Body of pancreas (tissue), 4 donors: Measurements from ENCODE around the gene SLC7A1. TPM values are rescaled to one million over a fixed set of nuclear protein-coding genes. Genes with fewer than 3 reads are reported as not detected.

ENCODE experiments used
- ATAC-seq: fragments of 150-250 bp; one replicate; pipeline ENCODE4 v1.9.1; 2016
- DNase-seq, 4 donors: peaks; one replicate each; pipeline ENCODE4 v3.0.0-alpha.2; 2019
- H3K27ac ChIP-seq, 4 donors: fragments of 200-600 bp; sonication (generic); 1 replicate in 3 of 4; 2 replicates in 1 of 4; pipeline versions ENCODE4 v1.5.1 to v1.6.1; 2016 to 2019; ENCODE audit warnings: mild to moderate bottlenecking in 1 of 4, mixed read lengths in 1 of 4, moderate library complexity in 1 of 4
- H3K27me3 ChIP-seq, 2 donors: fragments of 200-600 bp; sonication (generic); one replicate each; pipeline ENCODE4 v1.6.0; 2016; ENCODE audit warnings: mild to moderate bottlenecking in 1 of 2
- H3K36me3 ChIP-seq, 2 donors: fragments of 200-600 bp; sonication (generic); replicated peaks in 1 of 2; 2 replicates each; pipeline ENCODE4 v1.5.1; 2016; ENCODE audit warnings: low read depth in 2 of 2; ENCODE audit not compliant: insufficient read depth in 1 of 2
- H3K4me1 ChIP-seq: fragments of 200-600 bp; sonication (generic); one replicate; pipeline ENCODE4 v1.6.0; 2016
- H3K4me3 ChIP-seq, 2 donors: fragments of 200-600 bp; sonication (generic); 1 replicate in 1 of 2; 2 replicates in 1 of 2; pipeline ENCODE4 v1.5.1; 2016 to 2019
- H3K9me3 ChIP-seq, 3 donors: fragments of 200-600 bp; sonication (generic); 1 replicate in 2 of 3; 2 replicates in 1 of 3; pipeline ENCODE4 v1.5.1; 2016
- CTCF ChIP-seq, 7 experiments: fragments of 450-650 bp in 4 of 7; fragments of 200-600 bp in 3 of 7; sonication (generic) in 3 of 7; IDR thresholded peaks; one replicate each; pipeline ENCODE4 v1.5.1; 2016 to 2019; ENCODE audit warnings: antibody characterized with exemption in 7 of 7
- POLR2A ChIP-seq, 3 donors: fragments of 450-650 bp; IDR thresholded peaks; one replicate each; pipeline ENCODE4 v1.6.1; 2016; ENCODE audit warnings: antibody characterized with exemption in 3 of 3, mild to moderate bottlenecking in 2 of 3
- WGBS, 2 donors: methylation state at CpG; one replicate each; pipeline ENCODE4 v1.1.5; 2017; 5-methylcytosine and 5-hydroxymethylcytosine counted together
- intact Hi-C: fragments of 100-400 bp; cut with DNase I; formaldehyde crosslinking; loops from one replicate; pipeline ENCODE4 v1.15.1; 2023
- total RNA-seq, 2 donors: library from RNA; depleted of rRNA; stranded (reverse); fragments of >200 nt; gene quantifications; one replicate each; pipeline ENCODE4 v1.1.0, GENCODE V29; 2016

The SLC7A1 gene
- total RNA-seq, 2 donors from 2014 or later: 15.3 to 30.3 TPM

GRCh38 chr13:29621051-29621800 is 25.7 kb upstream of the SLC7A1 start:
- no peak for ATAC-seq
- DNase-seq: no peak
- no peak overlapping the region for H3K4me3 ChIP-seq
- H3K9me3 ChIP-seq: peaks cover 0 to 3% (median 0%) of the 10 kb centered on the region in 3 donors
- no peaks in the 10 kb centered on the region for H3K27me3 ChIP-seq
- no peaks in the 10 kb centered on the region for H3K4me1 ChIP-seq
- TF ChIP-seq POLR2A (IDR thresholded peaks at IDR 0.05) (no peak), CTCF (IDR thresholded peaks at IDR 0.05) (no peak)
- 86 to 90% methylated on average over 4 of the region's 4 CpGs for WGBS, 2 donors
- no peaks in the 10 kb centered on the region for H3K36me3 ChIP-seq
- intact Hi-C loops: no loop called here
- no peak overlapping the region for H3K27ac ChIP-seq

GRCh38 chr13:29619995-29620394 is 24.5 kb upstream of the SLC7A1 start:
- peaks cover 0 to 3% (median 0%) of the 10 kb centered on the region in 3 donors for H3K9me3 ChIP-seq
- no peak overlapping the region for H3K27ac ChIP-seq
- DNase-seq: no peak
- H3K4me3 ChIP-seq: no peak overlapping the region
- no peaks in the 10 kb centered on the region for H3K36me3 ChIP-seq
- intact Hi-C loops: no loop called here
- TF ChIP-seq CTCF (IDR thresholded peaks at IDR 0.05): no peak
- no peak for TF ChIP-seq POLR2A (IDR thresholded peaks at IDR 0.05)
- no peaks in the 10 kb centered on the region for H3K27me3 ChIP-seq
- ATAC-seq: no peak
- no peaks in the 10 kb centered on the region for H3K4me1 ChIP-seq

GRCh38 chr13:29613101-29613500 is 17.6 kb upstream of the SLC7A1 start:
- no peak overlapping the region for H3K27ac ChIP-seq
- TF ChIP-seq CTCF (IDR thresholded peaks at IDR 0.05): no peak
- TF ChIP-seq POLR2A (IDR thresholded peaks at IDR 0.05): no peak
- no peaks in the 10 kb centered on the region for H3K4me1 ChIP-seq
- ATAC-seq: no peak
- DNase-seq: no peak
- intact Hi-C loops: no loop called here
- WGBS, 2 donors: 76 to 79% methylated on average over 3 of the region's 3 CpGs
- no peaks in the 10 kb centered on the region for H3K27me3 ChIP-seq
- H3K36me3 ChIP-seq: no peaks in the 10 kb centered on the region
- H3K9me3 ChIP-seq: no peaks in the 10 kb centered on the region
- H3K4me3 ChIP-seq: no peak overlapping the region

- no peak for TF ChIP-seq CTCF (IDR thresholded peaks at IDR 0.05)
- no peaks in the 10 kb centered on the region for H3K27me3 ChIP-seq
- no peak for DNase-seq
- intact Hi-C loops: no loop called here
- H3K27ac ChIP-seq: no peak overlapping the region
- no peak overlapping the region for H3K4me3 ChIP-seq
- WGBS, 2 donors: 93 to 95% methylated on average over 1 of the region's 1 CpG
- H3K36me3 ChIP-seq: no peaks in the 10 kb centered on the region
- no peaks in the 10 kb centered on the region for H3K9me3 ChIP-seq
- H3K4me1 ChIP-seq: no peaks in the 10 kb centered on the region
- no peak for ATAC-seq
Measured at GRCh38 chr13:29607465-29607864, 12.0 kb upstream of the SLC7A1 start.
